Muscle of arm (tissue), 14 donors: ENCODE results near the gene GPR135. TPM values are rescaled to one million over a fixed set of nuclear protein-coding genes. Genes with fewer than 3 reads are reported as not detected.

Source experiments
- DNase-seq: peaks from one replicate; pipeline ENCODE4 v3.0.0-alpha.2; 2013
- long read RNA-seq, 11 donors: transcript quantifications; one replicate each; lab custom pipeline, GENCODE V29; 2026
- polyA plus RNA-seq, 12 donors: library from polyadenylated mRNA; unstranded; fragments of 120-200 nt; gene quantifications; one replicate each; pipeline ENCODE4 v1.2.1, GENCODE V29; 2013; ENCODE audit not compliant: insufficient read length in 12 of 12

GPR135 gene, protein sequence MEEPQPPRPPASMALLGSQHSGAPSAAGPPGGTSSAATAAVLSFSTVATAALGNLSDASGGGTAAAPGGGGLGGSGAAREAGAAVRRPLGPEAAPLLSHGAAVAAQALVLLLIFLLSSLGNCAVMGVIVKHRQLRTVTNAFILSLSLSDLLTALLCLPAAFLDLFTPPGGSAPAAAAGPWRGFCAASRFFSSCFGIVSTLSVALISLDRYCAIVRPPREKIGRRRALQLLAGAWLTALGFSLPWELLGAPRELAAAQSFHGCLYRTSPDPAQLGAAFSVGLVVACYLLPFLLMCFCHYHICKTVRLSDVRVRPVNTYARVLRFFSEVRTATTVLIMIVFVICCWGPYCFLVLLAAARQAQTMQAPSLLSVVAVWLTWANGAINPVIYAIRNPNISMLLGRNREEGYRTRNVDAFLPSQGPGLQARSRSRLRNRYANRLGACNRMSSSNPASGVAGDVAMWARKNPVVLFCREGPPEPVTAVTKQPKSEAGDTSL
- polyA plus RNA-seq = 1 to 10 TPM in 11 of 12 donors, not detected in 1; 1.9 to 4.8 (median 3.6) TPM
- long read RNA-seq, donor 1, full-length matches to known transcripts = 3 of 129 reads
- long read RNA-seq, donor 1, partial matches to known transcripts = 126 of 129 reads
- long read RNA-seq, donor 1, other reads (novel, unspliced or antisense) = 0 of 129 reads
- long read RNA-seq, donor 2 = 0 reads
- long read RNA-seq, donor 3 = 0 reads
- long read RNA-seq, donor 4, full-length matches to known transcripts = 1 of 1 reads
- long read RNA-seq, donor 4, partial matches to known transcripts = 0 of 1 reads
- long read RNA-seq, donor 4, other reads (novel, unspliced or antisense) = 0 of 1 reads
- long read RNA-seq, donor 5, full-length matches to known transcripts = 7 of 7 reads
- long read RNA-seq, donor 5, partial matches to known transcripts = 0 of 7 reads
- long read RNA-seq, donor 5, other reads (novel, unspliced or antisense) = 0 of 7 reads
- long read RNA-seq, donor 6, full-length matches to known transcripts = 4 of 4 reads
- long read RNA-seq, donor 6, partial matches to known transcripts = 0 of 4 reads
- long read RNA-seq, donor 6, other reads (novel, unspliced or antisense) = 0 of 4 reads
- long read RNA-seq, donor 7, full-length matches to known transcripts = 1 of 1 reads
- long read RNA-seq, donor 7, partial matches to known transcripts = 0 of 1 reads
- long read RNA-seq, donor 7, other reads (novel, unspliced or antisense) = 0 of 1 reads
- long read RNA-seq, donor 8, full-length matches to known transcripts = 3 of 3 reads
- long read RNA-seq, donor 8, partial matches to known transcripts = 0 of 3 reads
- long read RNA-seq, donor 8, other reads (novel, unspliced or antisense) = 0 of 3 reads
- long read RNA-seq, donor 9, full-length matches to known transcripts = 2 of 2 reads
- long read RNA-seq, donor 9, partial matches to known transcripts = 0 of 2 reads
- long read RNA-seq, donor 9, other reads (novel, unspliced or antisense) = 0 of 2 reads
- long read RNA-seq, donor 10 = 0 reads
- long read RNA-seq, donor 11, full-length matches to known transcripts = 3 of 3 reads
- long read RNA-seq, donor 11, partial matches to known transcripts = 0 of 3 reads
- long read RNA-seq, donor 11, other reads (novel, unspliced or antisense) = 0 of 3 reads

DNA sequence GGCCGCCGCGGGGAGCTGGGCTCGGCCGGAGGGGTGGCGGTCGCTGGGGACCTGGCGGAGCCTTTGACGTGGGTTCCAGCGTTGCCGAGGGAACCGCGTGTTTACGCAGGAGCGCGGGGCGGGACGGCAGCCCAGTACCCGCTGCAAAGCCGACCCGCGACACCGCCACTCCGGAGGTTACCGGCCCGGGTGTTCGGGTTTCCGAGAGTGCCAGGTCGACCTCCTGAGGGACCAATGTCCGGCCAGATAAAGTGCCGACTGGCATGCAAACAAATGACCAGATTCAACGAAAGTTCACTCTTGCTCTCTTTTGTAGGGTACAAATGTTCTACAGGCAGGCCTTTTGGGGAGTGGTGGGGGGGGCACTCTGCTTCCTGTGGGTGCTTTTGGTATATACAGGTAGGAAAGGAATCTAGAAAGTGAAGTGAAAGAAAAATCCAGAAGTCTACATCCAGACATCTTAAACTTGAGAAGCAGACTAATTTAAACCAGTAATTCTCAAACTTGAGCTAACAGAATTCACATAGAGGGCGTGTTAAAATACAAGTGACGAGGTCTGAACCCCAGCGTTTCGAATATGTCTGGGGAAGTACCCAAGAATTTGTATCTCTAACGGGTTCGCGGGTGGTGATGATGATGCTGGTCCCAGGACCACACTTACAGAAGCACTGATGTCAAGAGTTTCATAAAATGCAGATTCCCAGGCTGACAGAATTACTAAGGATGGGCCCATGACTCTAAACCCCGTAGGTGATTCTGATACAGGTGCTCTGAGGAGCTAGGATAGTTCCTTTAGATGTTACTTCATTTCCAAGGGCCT lies at the start of gene GPR135:
Gene GPR135 (minus strand): TSS at position 65 of the 820 bp plus-strand sequence. CDS start 154 bp downstream, outside the sequence.
- DNase-seq = no peak

DNA sequence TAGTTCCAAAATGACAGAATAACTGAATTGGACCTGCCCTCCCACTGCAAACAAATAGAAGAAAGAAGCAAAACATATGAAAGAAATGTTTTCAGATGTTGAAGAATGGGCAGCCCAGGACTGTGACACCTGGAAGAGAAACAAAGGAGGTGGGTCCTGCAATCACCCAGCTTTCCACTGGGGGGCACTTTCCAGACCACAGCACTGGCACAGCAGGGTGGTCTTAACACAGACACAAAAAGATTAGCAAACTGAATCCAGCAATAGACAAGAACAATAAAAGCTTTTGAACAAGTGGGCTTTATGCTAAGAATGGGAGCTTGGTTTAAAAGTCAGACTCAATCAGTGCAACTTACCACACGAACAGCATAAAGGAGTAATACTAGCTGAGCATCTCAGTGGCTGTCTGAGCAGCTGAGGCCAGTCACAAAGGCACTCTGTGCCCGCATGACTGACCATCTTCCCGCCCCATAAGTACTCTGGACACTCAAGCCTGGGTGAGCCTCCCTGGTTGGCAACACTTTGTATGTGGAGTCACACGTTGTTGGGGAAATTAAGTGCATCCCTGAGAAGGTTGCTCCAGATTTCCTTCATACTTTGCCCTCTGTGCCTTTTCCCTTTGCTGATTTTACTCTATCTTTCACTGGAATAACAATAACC lies 46.9 kb upstream of the GPR135 start:
- no peak for DNase-seq

DNA sequence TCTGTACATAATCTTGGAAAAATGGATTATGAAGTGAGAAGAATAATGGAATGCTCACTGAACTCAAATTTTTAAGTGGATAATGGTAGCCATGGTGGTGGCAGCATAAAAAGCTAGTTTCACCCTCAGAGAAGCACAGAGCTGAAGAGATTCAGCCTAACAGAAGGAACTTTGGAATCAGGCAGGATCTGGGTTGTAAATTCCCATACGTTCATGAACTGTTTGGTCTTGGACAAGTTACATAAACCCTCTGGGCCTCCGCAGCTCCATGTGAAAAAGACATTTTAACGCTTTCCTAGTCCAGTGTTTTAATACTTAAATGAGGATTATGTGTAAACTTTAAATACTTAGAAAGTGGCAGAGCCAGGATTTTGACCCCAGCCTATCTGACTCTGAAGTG lies 45.8 kb upstream of the GPR135 start:
- no peak for DNase-seq

DNA sequence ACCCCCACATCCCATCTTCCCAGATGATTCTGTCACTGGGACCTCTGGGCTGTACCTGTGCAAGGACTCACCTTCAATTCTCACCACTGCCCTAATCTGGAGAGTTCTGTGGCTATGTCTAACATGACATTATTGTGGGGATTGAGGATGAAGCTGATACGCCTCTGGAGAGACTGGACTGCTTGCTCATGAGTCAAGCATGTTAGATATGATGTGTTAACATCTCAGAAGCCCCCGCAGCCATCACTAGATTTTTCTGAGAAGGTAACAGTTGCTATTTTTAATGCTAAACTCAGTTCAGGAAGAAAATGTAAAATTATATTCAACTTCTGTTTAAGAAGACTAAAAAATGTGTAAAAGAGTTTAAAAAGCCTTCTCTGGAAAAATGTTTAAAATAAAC lies 44.8 kb upstream of the GPR135 start:
- no peak for DNase-seq

DNA sequence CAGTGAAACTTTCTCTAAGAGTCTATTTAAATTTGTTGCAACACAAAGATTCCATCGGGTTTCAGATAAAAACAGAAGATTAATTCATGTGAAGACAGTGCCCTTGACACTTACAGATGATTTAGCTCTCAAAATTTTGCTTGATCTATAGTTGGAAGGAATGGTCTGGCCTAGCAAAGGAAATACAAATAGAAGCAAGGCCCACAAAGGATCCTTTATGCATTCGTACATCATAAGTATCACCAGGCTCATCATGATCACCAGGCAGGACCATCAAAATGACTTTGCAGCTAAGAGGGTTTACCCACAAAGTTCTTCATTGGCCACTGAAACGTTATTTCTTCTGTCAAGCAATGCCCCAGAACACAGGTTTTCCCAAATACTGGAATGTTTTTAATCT lies 43.9 kb upstream of the GPR135 start:
- no peak for DNase-seq

DNA sequence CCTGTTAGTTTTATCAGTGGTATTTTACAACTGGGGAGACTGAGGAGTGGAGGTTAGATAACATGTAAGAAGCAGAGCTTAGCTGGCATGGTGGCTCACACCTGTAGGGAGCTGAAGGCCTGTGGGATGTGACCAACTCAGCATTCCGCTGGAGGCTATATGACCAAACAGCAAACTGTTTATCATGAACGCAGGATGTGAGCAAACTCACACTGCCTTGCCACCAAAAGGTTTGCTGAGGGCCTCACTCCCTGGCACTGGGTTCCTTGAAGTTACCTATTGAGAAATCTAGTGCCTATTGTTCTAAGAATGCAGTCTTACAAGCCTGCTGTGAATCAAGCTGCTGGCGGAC lies 42.5 kb upstream of the GPR135 start:
- no peak for DNase-seq

DNA sequence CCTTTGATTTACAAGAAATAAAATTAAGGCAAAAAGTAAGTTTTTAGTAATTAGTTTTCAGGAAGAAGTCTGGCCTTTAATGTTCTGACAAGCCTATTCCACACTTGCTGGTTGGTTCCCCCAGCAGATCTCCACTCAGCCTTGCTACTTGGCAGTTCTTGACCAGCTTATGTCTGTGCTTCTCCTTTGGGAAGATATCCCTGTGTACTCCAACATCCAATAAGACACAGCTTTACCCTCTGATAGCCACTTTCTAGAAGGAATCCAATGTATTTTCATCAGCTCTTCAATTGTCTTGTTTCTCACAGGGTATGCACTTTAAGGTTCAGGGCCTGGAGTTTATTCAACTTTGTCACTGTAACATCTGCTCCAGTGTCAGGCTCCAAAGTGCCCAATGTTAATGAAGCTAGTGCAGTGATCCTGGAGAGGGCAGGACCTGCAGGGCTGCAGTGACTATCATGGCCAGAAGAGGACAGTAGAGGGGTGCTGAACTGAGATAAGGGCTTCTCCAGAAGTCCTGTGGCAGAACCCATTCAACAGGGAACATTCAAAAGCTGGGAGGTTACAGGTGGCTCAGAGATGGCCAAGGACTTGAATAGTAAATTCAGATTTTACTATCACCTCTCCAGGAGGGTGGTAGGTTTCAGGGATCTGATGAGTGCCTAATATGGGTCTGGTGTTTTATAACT lies 42.0 kb upstream of the GPR135 start:
- DNase-seq = peak; percentile 26

DNA sequence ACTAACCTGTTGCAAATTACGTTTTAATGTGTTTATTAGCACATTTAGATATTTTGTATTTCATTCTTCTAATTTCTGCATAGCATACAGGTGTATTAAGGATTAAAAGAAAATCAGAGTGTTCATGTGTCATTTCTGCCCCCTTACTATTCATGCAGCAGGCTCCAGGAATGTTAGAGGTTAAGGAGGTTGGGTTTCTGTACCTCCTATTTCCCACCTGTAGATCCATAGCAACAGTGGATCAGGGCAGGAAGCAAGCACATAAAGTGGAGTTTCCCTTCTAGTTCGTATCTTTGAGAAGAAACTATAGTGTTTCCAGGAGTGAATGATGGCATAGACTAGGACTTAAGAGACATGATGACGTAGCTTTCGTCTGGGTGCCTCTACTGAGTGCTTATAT lies 38.1 kb upstream of the GPR135 start:
- DNase-seq = no peak

DNA sequence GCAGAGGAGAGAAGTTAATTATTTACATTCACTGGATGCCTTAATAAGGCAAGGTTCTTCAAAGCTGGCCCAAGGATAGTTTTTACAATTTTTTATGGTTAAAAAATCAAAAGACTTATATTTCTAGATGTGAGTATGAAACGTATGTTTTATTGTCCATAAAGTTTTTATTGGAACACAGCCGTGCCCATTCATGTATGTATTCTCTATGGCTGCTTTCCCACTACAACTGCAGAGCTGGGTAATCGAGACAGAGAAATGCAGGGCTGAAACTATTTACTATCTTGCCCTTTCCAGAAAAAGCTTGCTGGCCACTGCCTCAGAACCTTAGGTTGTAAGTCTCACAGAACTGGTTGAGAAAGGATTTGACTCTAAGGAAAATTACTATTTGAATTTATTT lies 35.6 kb upstream of the GPR135 start:
- no peak for DNase-seq

DNA sequence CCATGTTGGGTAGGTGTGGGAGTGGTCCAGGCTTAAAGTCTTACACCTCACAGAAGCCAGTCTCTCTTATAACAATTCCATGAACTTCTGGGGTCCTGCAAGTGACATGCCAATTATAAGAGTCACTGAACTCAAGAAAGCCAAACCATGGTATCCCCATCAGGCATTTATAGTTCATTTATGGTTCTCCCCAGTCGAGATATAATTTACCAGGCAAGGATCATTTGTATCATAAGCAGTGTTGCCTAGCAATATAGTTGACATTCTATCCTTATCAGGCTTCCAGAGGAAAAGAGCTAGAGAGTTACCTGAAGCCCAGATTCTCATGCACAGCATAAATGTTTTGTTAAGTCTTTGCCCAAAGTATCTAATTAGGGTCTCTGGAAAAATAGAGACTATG lies 27.2 kb upstream of the GPR135 start:
- no peak for DNase-seq

DNA sequence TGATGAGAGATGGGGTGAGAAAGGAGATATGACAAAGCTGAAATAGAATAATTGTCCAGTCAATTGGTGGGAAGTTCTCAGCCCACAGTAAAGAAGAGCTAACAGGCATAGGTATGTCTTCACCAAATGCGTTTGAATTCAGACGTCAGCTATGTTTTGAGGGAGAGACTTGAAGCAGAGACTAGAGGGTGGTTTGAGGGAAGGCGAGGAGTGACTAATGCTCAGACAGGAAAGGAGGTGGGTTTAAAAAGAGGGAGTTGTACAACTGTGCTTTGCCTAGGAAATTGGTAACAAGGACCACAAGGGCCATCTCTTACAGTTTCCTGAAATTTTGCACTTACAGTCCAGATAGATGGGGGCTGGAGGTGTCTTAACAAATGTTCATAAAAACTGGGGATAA lies 25.6 kb upstream of the GPR135 start:
- DNase-seq = no peak

DNA sequence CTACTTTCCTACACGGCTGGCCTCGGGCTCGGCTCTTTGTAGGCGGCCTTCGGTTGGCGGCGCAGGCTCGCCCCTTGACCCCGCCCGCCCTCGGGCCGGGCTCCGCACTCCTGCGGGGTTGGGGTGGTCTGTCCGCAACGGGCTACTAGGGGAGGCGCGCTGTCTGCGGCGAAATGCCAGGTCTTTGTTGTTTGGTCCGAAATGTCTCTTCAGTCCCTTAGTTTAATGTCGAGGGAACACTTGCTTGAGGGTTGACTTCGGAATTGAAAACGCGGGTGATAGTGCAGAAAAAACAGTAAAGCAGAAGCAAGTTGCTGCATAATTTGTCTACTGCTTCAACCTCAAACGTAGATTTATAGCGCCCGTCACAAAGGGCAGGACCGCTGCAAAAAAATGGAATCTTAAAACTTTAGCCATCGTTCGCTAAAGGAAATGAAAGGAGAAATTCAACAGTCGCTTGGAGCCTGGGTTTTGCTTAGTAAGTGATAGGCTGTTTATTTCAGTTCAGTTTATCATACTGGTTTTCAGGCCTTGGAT lies 19.5 kb upstream of the GPR135 start:
- no peak for DNase-seq

DNA sequence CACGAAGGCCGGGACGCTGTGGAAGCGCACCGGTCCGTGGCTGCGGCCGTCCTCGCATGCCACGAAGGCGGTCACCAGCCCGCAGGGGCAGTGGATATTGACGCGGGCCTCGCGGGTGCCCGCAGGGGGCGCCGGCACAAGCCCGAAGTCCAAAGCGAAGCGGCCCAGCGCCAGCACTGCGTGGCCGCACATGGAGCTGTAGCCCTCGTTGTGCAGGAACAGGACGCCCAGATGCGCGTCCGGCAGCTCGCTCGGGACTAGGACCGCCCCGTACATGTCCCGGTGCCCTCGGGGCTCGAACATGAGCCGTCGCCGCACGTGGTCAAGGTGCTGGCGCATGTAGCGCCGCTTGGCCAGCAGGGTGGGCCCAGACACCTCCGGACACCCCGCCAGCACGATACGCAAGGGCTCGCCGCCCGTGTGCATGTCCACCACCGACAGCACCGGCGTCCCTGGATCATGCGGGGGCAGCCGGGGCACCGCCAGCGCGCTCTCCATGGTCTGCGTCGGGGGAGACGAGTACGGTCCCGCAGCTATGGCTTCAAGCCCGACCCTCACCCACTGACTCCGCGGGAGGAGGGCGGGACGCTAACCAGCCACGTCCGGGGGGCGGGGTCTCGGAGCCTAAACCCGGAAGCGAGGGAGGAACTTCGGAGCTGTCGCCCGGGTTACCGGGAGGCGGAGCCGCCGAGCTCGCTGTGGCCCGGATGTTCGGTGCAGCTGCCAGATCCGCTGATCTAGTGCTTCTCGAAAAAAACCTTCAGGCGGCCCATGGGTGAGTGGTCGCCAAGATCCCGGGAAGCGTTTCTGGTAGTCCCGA lies 18.8 kb upstream of the GPR135 start, which contains the start of the genes JKAMP and L3HYPDH:
Gene JKAMP (plus strand): TSS at position 699 of the 820 bp plus-strand sequence. CDS start 73 bp downstream, at position 772.
Gene L3HYPDH (minus strand): TSS at position 590 of the 820 bp plus-strand sequence. CDS start 92 bp downstream, at position 498.
- DNase-seq = peak; percentile 97

DNA sequence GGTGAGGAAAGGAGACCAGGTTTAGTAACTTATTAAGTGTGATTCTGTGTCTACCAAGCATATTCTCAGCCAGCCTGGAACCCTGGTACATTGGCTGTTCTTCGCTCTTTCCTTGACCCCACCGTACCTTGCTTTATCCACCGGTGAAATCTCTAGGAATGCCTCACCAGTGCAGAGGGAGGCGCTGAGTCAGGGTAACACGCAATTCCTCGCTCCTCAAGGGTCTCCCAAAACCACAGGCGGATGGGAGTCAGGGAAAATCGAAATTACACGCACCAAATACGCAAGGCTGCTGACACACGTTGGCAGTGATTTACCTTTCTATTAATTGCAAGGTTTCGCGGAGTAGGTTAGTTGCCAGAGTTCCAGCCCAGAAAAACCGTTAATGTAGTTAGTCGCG lies 18.2 kb upstream of the GPR135 start:
- DNase-seq = peak; percentile 37

DNA sequence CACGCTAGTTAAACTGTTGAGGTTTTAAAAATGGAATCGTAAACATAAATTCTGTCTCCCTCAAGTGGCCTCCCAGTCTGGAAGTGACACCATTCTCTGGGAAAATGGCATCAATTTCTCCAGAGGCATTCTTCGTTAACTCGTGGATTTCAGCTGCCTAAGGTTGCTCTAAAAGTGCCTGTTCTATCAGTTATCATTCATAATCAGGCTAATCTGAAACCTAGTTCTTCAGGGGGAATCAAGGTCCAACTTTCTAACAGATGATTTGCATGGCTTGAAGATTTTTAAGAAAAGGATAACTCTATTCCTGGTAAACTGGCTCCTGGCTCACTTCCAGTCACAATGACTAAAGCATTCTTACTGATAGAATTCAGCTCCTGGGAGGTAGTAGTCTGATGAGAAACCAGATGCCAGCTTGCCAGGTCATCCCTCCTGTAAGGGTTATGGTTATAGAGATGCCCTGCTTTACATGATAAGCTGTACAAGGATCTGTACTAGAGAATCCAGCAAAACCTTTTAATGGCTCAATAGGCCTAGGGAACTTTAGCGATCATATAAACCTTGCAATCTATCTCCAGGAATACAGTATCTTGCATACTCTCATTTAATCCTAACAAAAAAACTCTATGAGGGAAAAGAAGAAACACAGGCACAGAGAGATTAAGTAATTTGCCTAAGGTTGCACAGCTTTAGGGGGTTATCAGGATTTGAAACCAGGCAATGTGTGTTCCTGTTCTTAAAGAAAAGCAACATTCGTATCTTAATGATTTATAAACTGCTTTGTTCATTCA lies 17.6 kb upstream of the GPR135 start:
- no peak for DNase-seq

DNA sequence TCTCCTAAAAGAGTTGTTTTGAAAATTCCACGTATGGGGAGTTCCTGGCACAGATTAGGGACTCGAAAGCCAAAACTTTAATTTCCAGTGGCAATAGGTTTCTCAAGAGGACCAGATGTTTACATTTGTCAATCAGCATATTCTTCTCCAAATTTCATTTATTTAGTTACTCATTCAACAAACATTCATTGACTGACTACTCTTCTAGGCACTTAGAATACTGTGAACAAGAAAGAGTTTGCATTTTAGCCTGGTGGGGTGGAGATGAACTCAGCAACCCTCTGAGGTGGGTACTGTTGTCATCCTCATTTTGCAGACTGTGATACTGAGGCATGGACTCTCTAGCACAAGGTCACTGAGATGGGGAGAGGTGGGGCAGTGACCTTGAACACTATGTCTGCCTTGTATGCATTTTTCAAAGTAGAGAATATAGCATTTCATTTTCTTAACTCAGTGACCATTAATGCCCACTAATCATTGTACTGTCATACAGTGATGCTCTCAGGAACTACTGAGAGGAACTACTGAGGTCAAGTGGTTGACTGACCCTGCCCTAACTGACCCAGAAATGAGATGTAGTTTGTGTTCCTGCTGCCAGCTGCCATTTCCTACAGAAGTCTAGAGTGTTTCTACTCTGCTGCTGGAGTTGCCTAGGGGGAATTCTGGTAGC lies 16.8 kb upstream of the GPR135 start:
- no peak for DNase-seq
